Measurements from ENCODE around the gene KIF6.

DNA sequence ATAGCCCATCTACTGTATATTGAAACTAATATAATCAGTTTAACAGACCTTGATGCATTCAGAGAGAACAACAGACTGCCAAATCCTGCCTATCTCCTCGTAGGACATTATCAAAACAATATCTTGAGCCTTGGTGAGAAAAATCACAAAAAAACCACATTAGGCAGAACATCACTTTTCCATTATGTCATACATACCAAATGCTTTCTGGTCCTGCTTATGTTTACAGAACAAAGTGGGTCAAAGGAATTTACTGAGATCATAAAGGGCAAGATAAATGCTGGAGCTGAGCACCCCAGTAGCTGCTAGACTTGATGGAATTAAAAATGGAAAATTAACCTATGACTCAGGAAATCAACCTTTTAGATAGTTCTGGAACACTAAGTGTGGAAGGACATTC is 207.5 kb downstream of the KIF6 start:
- no peak for TF ChIP-seq CTCF (IDR thresholded peaks at IDR 0.05)
- no peak for TF ChIP-seq EZH2 (IDR thresholded peaks at IDR 0.05)
- TF ChIP-seq EZH2phosphoT487 (IDR thresholded peaks at IDR 0.05), result no peak

Measured in neural progenitor cell (in vitro differentiated cells).